Left ventricle myocardium inferior (tissue), 1 donor: ENCODE results near the gene STYXL1. TPM values are rescaled to one million over a fixed set of nuclear protein-coding genes. Genes with fewer than 3 reads are reported as not detected.
A peak's percentile ranks its signal among the peaks of the same experiment; 100 is the strongest.

ENCODE experiments used
- DNase-seq: peaks from one replicate; pipeline ENCODE4 v3.0.0-alpha.2; 2020
- H3K27ac ChIP-seq: fragments of 200-600 bp; replicated peaks from 2 replicates; pipeline ENCODE4 v1.8.0; 2021
- H3K27me3 ChIP-seq: fragments of 200-600 bp; 2 replicates; pipeline ENCODE4 v1.8.0; 2021; ENCODE audit warnings: low read depth
- H3K36me3 ChIP-seq: fragments of 200-600 bp; 2 replicates; pipeline ENCODE4 v1.8.0; 2021
- H3K4me1 ChIP-seq: fragments of 200-600 bp; 2 replicates; pipeline ENCODE4 v1.8.0; 2021
- H3K4me3 ChIP-seq: fragments of 200-600 bp; 2 replicates; pipeline ENCODE4 v1.8.0; 2021; ENCODE audit warnings: mild to moderate bottlenecking, moderate library complexity
- H3K9me3 ChIP-seq: fragments of 200-600 bp; replicated peaks from 2 replicates; pipeline ENCODE4 v1.8.0; 2021
- CTCF ChIP-seq: fragments of 200-600 bp; IDR thresholded peaks from 2 replicates; pipeline ENCODE4 v1.8.0; 2021; ENCODE audit warnings: antibody characterized with exemption, mild to moderate bottlenecking, borderline replicate concordance
- intact Hi-C: fragments of 100-400 bp; cut with micrococcal nuclease; formaldehyde crosslinking; loops from one replicate; pipeline ENCODE4 v1.11.0; 2022
- total RNA-seq: library from RNA; stranded (reverse); fragmentation: NEBNext Ultra II Directional; extraction: Animal tissue kit (Norgen Biotek cat#: 25700); gene quantifications from one replicate; pipeline ENCODE4 v1.2.1, GENCODE V29; 2021
- donor health status: DM: no; HTN: yes; CAD: no; lungs with severe emphysema.

STYXL1 gene
- total RNA-seq, 1 donor from 2014 or later, result 22.2 TPM

- no peaks in the 10 kb centered on the region for H3K27me3 ChIP-seq
- H3K4me1 ChIP-seq, result peaks cover 49% of the 10 kb centered on the region
- intact Hi-C loops, result no loop called here
- H3K4me3 ChIP-seq, result no peak overlapping the region
- DNase-seq, result no peak
- peaks cover 34% of the 10 kb centered on the region for H3K36me3 ChIP-seq
- H3K27ac ChIP-seq, result no peak overlapping the region
- no peaks in the 10 kb centered on the region for H3K9me3 ChIP-seq
- no peak for TF ChIP-seq CTCF
These were observed 87.4 kb downstream of the STYXL1 start for GRCh38 chr7:75960372-75960771.

GRCh38 chr7:75958802-75959543 is 88.8 kb downstream of the STYXL1 start:
- intact Hi-C loops, result no loop called here

GRCh38 chr7:75957021-75957736 is 90.6 kb downstream of the STYXL1 start:
- peak overlapping the region; percentile 24 for H3K27ac ChIP-seq
- no peak overlapping the region for H3K4me3 ChIP-seq
- DNase-seq, result no peak
- no peak for TF ChIP-seq CTCF
- intact Hi-C loops, result no loop called here
- H3K9me3 ChIP-seq, result no peaks in the 10 kb centered on the region
- peaks cover 22% of the 10 kb centered on the region for H3K4me1 ChIP-seq
- peaks cover 48% of the 10 kb centered on the region for H3K36me3 ChIP-seq
- no peaks in the 10 kb centered on the region for H3K27me3 ChIP-seq

More at GRCh38 chr7:75958802-75959543, 88.8 kb downstream of the STYXL1 start:
- no peaks in the 10 kb centered on the region for H3K27me3 ChIP-seq
- H3K36me3 ChIP-seq, result peaks cover 45% of the 10 kb centered on the region
- peaks cover 40% of the 10 kb centered on the region for H3K4me1 ChIP-seq
- H3K9me3 ChIP-seq, result no peaks in the 10 kb centered on the region
- no peak overlapping the region for H3K4me3 ChIP-seq
- no peak for DNase-seq
- H3K27ac ChIP-seq, result no peak overlapping the region
- no peak for TF ChIP-seq CTCF

- H3K4me3 ChIP-seq, result no peak overlapping the region
- no peak for DNase-seq
- H3K9me3 ChIP-seq, result no peaks in the 10 kb centered on the region
- H3K4me1 ChIP-seq, result peaks cover 25% of the 10 kb centered on the region
- H3K36me3 ChIP-seq, result peaks cover 48% of the 10 kb centered on the region
- TF ChIP-seq CTCF, result no peak
- intact Hi-C loops, result no loop called here
- H3K27ac ChIP-seq, result no peak overlapping the region
- H3K27me3 ChIP-seq, result no peaks in the 10 kb centered on the region
These were observed 92.4 kb downstream of the STYXL1 start for GRCh38 chr7:75955331-75955955.

GRCh38 chr7:75953931-75954330 is 93.9 kb downstream of the STYXL1 start:
- no peak for DNase-seq
- Histone ChIP-seq H3K9me3 (no peaks in the 10 kb centered on the region), H3K4me3 (no peak overlapping the region), H3K36me3 (peaks cover 46% of the 10 kb centered on the region), H3K27me3 (no peaks in the 10 kb centered on the region), H3K4me1 (peaks cover 40% of the 10 kb centered on the region), H3K27ac (no peak overlapping the region)
- no peak for TF ChIP-seq CTCF
- intact Hi-C loops, result no loop called here
